Measurements from ENCODE around the gene PDSS1.
A peak's percentile ranks its signal among the peaks of the same experiment; 100 is the strongest.
"Not testable (repeated sequence)": the region's sequence is repeated elsewhere in the genome, so short reads cannot be mapped to it uniquely, and the experiment has no call there.

PDSS1 gene

GRCh38 chr10:26738301-26738911 is 40.9 kb downstream of the PDSS1 start:
- no peak for FAIRE-seq
- DNase-seq (ENCODE audit: low spot score): no peak

GRCh38 chr10:26739071-26739631 is 41.6 kb downstream of the PDSS1 start:
- FAIRE-seq: no peak

GRCh38 chr10:26741368-26741767 is 43.9 kb downstream of the PDSS1 start:
- no peak for DNase-seq (ENCODE audit: low spot score)
- no peak for FAIRE-seq

More at GRCh38 chr10:26739071-26739631, 41.6 kb downstream of the PDSS1 start:
- no peak for DNase-seq (ENCODE audit: low spot score)

GRCh38 chr10:26743091-26743490 is 45.6 kb downstream of the PDSS1 start:
- FAIRE-seq (no peak), DNase-seq (ENCODE audit: low spot score) (no peak)

- no peak for DNase-seq (ENCODE audit: low spot score)
- FAIRE-seq: no peak
Observed at GRCh38 chr10:26743841-26744240, 46.3 kb downstream of the PDSS1 start.

- FAIRE-seq (no peak), DNase-seq (ENCODE audit: low spot score) (no peak)
Observed at GRCh38 chr10:26746061-26746460, 48.6 kb downstream of the PDSS1 start.

GRCh38 chr10:26755443-26755903 is 58.0 kb downstream of the PDSS1 start:
- no peak for FAIRE-seq
- peak; percentile 11 for DNase-seq (ENCODE audit: low spot score)

GRCh38 chr10:26759008-26759407 is 61.5 kb downstream of the PDSS1 start:
- DNase-seq (ENCODE audit: low spot score): no peak
- FAIRE-seq: no peak

GRCh38 chr10:26765549-26765948 is 68.0 kb downstream of the PDSS1 start:
- no peak for DNase-seq (ENCODE audit: low spot score)
- FAIRE-seq: no peak

- FAIRE-seq (no peak), DNase-seq (ENCODE audit: low spot score) (no peak)
Observed at GRCh38 chr10:26770069-26770468, 72.6 kb downstream of the PDSS1 start.

- no peak for FAIRE-seq
- no peak for DNase-seq (ENCODE audit: low spot score)
Observed at GRCh38 chr10:26773633-26774032, 76.1 kb downstream of the PDSS1 start.

- FAIRE-seq (no peak), DNase-seq (ENCODE audit: low spot score) (peak; percentile 16)
Observed at GRCh38 chr10:26776258-26776657, 78.8 kb downstream of the PDSS1 start.

- DNase-seq (ENCODE audit: low spot score) (no peak), FAIRE-seq (no peak)
Observed at GRCh38 chr10:26777686-26778085, 80.2 kb downstream of the PDSS1 start.

- no peak for FAIRE-seq
- no peak for DNase-seq (ENCODE audit: low spot score)
Observed at GRCh38 chr10:26779176-26779860, 81.8 kb downstream of the PDSS1 start.

- no peak for FAIRE-seq
- DNase-seq (ENCODE audit: low spot score): no peak
Observed at GRCh38 chr10:26780106-26780792, 82.7 kb downstream of the PDSS1 start.

- no peak for FAIRE-seq
- peak; percentile 65 for DNase-seq (ENCODE audit: low spot score)
Observed at GRCh38 chr10:26780793-26781601, 83.5 kb downstream of the PDSS1 start.

GRCh38 chr10:26781797-26782196 is 84.3 kb downstream of the PDSS1 start:
- FAIRE-seq: no peak
- no peak for DNase-seq (ENCODE audit: low spot score)

- no peak for FAIRE-seq
- no peak for DNase-seq (ENCODE audit: low spot score)
Observed at GRCh38 chr10:26787362-26787761, 89.9 kb downstream of the PDSS1 start.

- not testable (repeated sequence) for FAIRE-seq; DNase-seq (ENCODE audit: low spot score)
Observed at GRCh38 chr10:26789779-26790178, 92.3 kb downstream of the PDSS1 start.

- DNase-seq (ENCODE audit: low spot score) (no peak), FAIRE-seq (no peak)
Observed at GRCh38 chr10:26790221-26790995, 92.9 kb downstream of the PDSS1 start.
